Activated CD4-positive, alpha-beta memory T cell treated with anti-CD3 and anti-CD28 coated beads, Interleukin-2, amount 10 ng/mL, durations not matched to agents 7 days and 5 days (primary cell): ENCODE results near the gene TRIM45. TPM values are rescaled to one million over a fixed set of nuclear protein-coding genes. Genes with fewer than 3 reads are reported as not detected.
"Not testable (repeated sequence)": the region's sequence is repeated elsewhere in the genome, so short reads cannot be mapped to it uniquely, and the experiment has no call there.

Experiments used
- CTCF ChIA-PET: fragments of 350-600 bp; sonication (Branson Sonifier 250); formaldehyde crosslinking; loops from one replicate; lab custom pipeline; 2021; ENCODE audit warnings: antibody characterized with exemption, inconsistent platforms; lab: Charles Lee
- POLR2A ChIA-PET: fragments of 350-600 bp; sonication (Branson Sonifier 250); formaldehyde crosslinking; loops from one replicate; lab custom pipeline; 2021; ENCODE audit warnings: antibody characterized with exemption; lab: Charles Lee
- DNase-seq: peaks from one replicate; pipeline ENCODE4 v3.0.0-alpha.2; 2020
- H3K27ac Mint-ChIP-seq: one replicate; pipeline ENCODE4 v1.8.0; 2021; ENCODE audit warnings: mild to moderate bottlenecking, mixed read lengths
- H3K27me3 Mint-ChIP-seq: one replicate; pipeline ENCODE4 v1.8.0; 2021; ENCODE audit warnings: mixed read lengths
- H3K36me3 Mint-ChIP-seq: one replicate; pipeline ENCODE4 v1.8.0; 2021; ENCODE audit warnings: low read depth, mixed read lengths
- H3K4me1 Mint-ChIP-seq: one replicate; pipeline ENCODE4 v1.8.0; 2021; ENCODE audit warnings: mixed read lengths
- H3K4me3 Mint-ChIP-seq: one replicate; pipeline ENCODE4 v1.8.0; 2021; ENCODE audit warnings: mild to moderate bottlenecking, mixed read lengths
- H3K9me3 Mint-ChIP-seq: one replicate; pipeline ENCODE4 v1.8.0; 2021; ENCODE audit warnings: mixed read lengths
- total RNA-seq, 2 experiments: library from RNA; stranded (reverse); gene quantifications; one replicate each; pipeline ENCODE4 v1.2.3, GENCODE V29; 2021

The TRIM45 gene
- total RNA-seq, 2 experiments from 2014 or later = 0.55 to 0.78 TPM

- H3K27me3 Mint-ChIP-seq = peaks cover 22% of the 10 kb centered on the region
- POLR2A ChIA-PET = no interaction called here
Measured at GRCh38 chr1:117123274-117123673, 1.7 kb upstream of the TRIM45 start.

GRCh38 chr1:117122330-117123025 lies 929 bp upstream of the TRIM45 start:
- Mint-ChIP-seq H3K36me3 (no peaks in the 10 kb centered on the region), H3K27me3 (peaks cover 19% of the 10 kb centered on the region), H3K4me3 (peak overlapping the region; percentile 75), H3K4me1 (peaks cover 3% of the 10 kb centered on the region), H3K9me3 (no peaks in the 10 kb centered on the region), H3K27ac (no peak overlapping the region)
- CTCF ChIA-PET = interaction anchor here (0.5 to 1.5 kb wide), 6 partner anchors 8 to 55 kb away, joined by 3 to 4 read pairs (median 4); no protein-coding TSS in a partner anchor
- POLR2A ChIA-PET = interaction anchor here (0.8 kb wide), 2 partner anchors 63 to 807 kb away, joined by 3 to 4 read pairs; partner anchors contain the start of genes GDAP2, TTF2 and WDR3
- DNase-seq = no peak

More at GRCh38 chr1:117123274-117123673, 1.7 kb upstream of the TRIM45 start:
- no peak overlapping the region for H3K4me3 Mint-ChIP-seq
- CTCF ChIA-PET = interaction anchor here (1.4 to 1.5 kb wide), 2 partner anchors 9 to 55 kb away, joined by 4 read pairs; no protein-coding TSS in a partner anchor
- H3K27ac Mint-ChIP-seq = no peak overlapping the region
- no peak for DNase-seq
- H3K4me1 Mint-ChIP-seq = peaks cover 3% of the 10 kb centered on the region
- no peaks in the 10 kb centered on the region for H3K9me3 Mint-ChIP-seq
- H3K36me3 Mint-ChIP-seq = no peaks in the 10 kb centered on the region

GRCh38 chr1:117120774-117121588 lies 568 bp downstream of the TRIM45 start:
- no peak for DNase-seq
- Mint-ChIP-seq H3K4me3 (peak overlapping the region; percentile 75), H3K9me3 (no peaks in the 10 kb centered on the region), H3K27me3 (peaks cover 11% of the 10 kb centered on the region), H3K36me3 (no peaks in the 10 kb centered on the region), H3K4me1 (peaks cover 3% of the 10 kb centered on the region), H3K27ac (no peak overlapping the region)
- ChIA-PET POLR2A (interaction anchor here (1.8 to 2.8 kb wide), 2 partner anchors 11 to 61 kb away, joined by 7 to 11 read pairs; partner anchors contain the start of gene TTF2), CTCF (interaction anchor here (1.2 to 1.9 kb wide), 2 partner anchors 8 to 633 kb away, joined by 4 to 15 read pairs; no protein-coding TSS in a partner anchor)

- H3K27ac Mint-ChIP-seq = not testable (repeated sequence)
- POLR2A ChIA-PET = interaction anchor here (1.8 to 2.8 kb wide), 2 partner anchors 9 to 59 kb away, joined by 7 to 11 read pairs; partner anchors contain the start of gene TTF2
Measured at GRCh38 chr1:117119144-117119543, 2.4 kb downstream of the TRIM45 start.

GRCh38 chr1:117118137-117118536 lies 3.4 kb downstream of the TRIM45 start:
- Mint-ChIP-seq H3K4me3 (no peak overlapping the region), H3K4me1 (peaks cover 3% of the 10 kb centered on the region), H3K27me3 (peaks cover 9% of the 10 kb centered on the region), H3K27ac (no peak overlapping the region), H3K36me3 (no peaks in the 10 kb centered on the region), H3K9me3 (no peaks in the 10 kb centered on the region)
- CTCF ChIA-PET = no interaction called here
- no peak for DNase-seq
- POLR2A ChIA-PET = interaction anchor here (1.2 kb wide), 1 partner anchor 58 kb away, joined by 6 read pairs; the partner anchor contains the start of gene TTF2

More at GRCh38 chr1:117119144-117119543, 2.4 kb downstream of the TRIM45 start:
- not testable (repeated sequence) for H3K9me3 Mint-ChIP-seq, H3K4me1 Mint-ChIP-seq, H3K4me3 Mint-ChIP-seq, DNase-seq, H3K36me3 Mint-ChIP-seq
- peaks cover 11% of the 10 kb centered on the region for H3K27me3 Mint-ChIP-seq
- CTCF ChIA-PET = interaction anchor here (0.9 to 1.3 kb wide), 2 partner anchors 51 to 57 kb away, joined by 3 read pairs; no protein-coding TSS in a partner anchor

- POLR2A ChIA-PET = interaction anchor here (1.2 kb wide), 1 partner anchor 57 kb away, joined by 6 read pairs; the partner anchor contains the start of gene TTF2
- Mint-ChIP-seq H3K4me1 (peaks cover 3% of the 10 kb centered on the region), H3K9me3 (no peaks in the 10 kb centered on the region), H3K36me3 (no peaks in the 10 kb centered on the region), H3K4me3 (no peak overlapping the region), H3K27ac (no peak overlapping the region), H3K27me3 (peaks cover 6% of the 10 kb centered on the region)
- CTCF ChIA-PET = no interaction called here
- DNase-seq = no peak
Measured at GRCh38 chr1:117117697-117118096, 3.9 kb downstream of the TRIM45 start.

- Mint-ChIP-seq H3K4me3 (no peak overlapping the region), H3K36me3 (no peaks in the 10 kb centered on the region), H3K9me3 (no peaks in the 10 kb centered on the region), H3K4me1 (peaks cover 1% of the 10 kb centered on the region), H3K27me3 (peaks cover 5% of the 10 kb centered on the region), H3K27ac (no peak overlapping the region)
- ChIA-PET POLR2A (interaction anchor here (0.7 kb wide), 1 partner anchor 10 kb away, joined by 3 read pairs; no protein-coding TSS in a partner anchor), CTCF (no interaction called here)
- DNase-seq = no peak
Measured at GRCh38 chr1:117116784-117117130, 4.8 kb downstream of the TRIM45 start.

- no peak overlapping the region for H3K27ac Mint-ChIP-seq
- no peak for DNase-seq
- peaks cover 1% of the 10 kb centered on the region for H3K4me1 Mint-ChIP-seq
- H3K9me3 Mint-ChIP-seq = no peaks in the 10 kb centered on the region
- ChIA-PET CTCF (interaction anchor here (2.7 kb wide), 1 partner anchor 13 kb away, joined by 8 read pairs; no protein-coding TSS in a partner anchor), POLR2A (interaction anchor here (0.7 kb wide), 1 partner anchor 10 kb away, joined by 3 read pairs; no protein-coding TSS in a partner anchor)
- peaks cover 5% of the 10 kb centered on the region for H3K27me3 Mint-ChIP-seq
- H3K4me3 Mint-ChIP-seq = no peak overlapping the region
- H3K36me3 Mint-ChIP-seq = no peaks in the 10 kb centered on the region
Measured at GRCh38 chr1:117116090-117116783, 5.3 kb downstream of the TRIM45 start.

GRCh38 chr1:117114877-117115276 lies 6.7 kb downstream of the TRIM45 start:
- H3K9me3 Mint-ChIP-seq = no peaks in the 10 kb centered on the region
- H3K36me3 Mint-ChIP-seq = no peaks in the 10 kb centered on the region
- H3K27me3 Mint-ChIP-seq = no peaks in the 10 kb centered on the region
- POLR2A ChIA-PET = no interaction called here
- peaks cover 3% of the 10 kb centered on the region for H3K4me1 Mint-ChIP-seq
- CTCF ChIA-PET = interaction anchor here (1.2 to 2.7 kb wide), 2 partner anchors 8 to 14 kb away, joined by 4 to 8 read pairs; no protein-coding TSS in a partner anchor
- H3K4me3 Mint-ChIP-seq = no peak overlapping the region
- H3K27ac Mint-ChIP-seq = no peak overlapping the region
- DNase-seq = no peak

- Mint-ChIP-seq H3K4me1 (peaks cover 13% of the 10 kb centered on the region), H3K9me3 (no peaks in the 10 kb centered on the region), H3K27ac (no peak overlapping the region), H3K27me3 (no peaks in the 10 kb centered on the region), H3K36me3 (peaks cover 3% of the 10 kb centered on the region), H3K4me3 (no peak overlapping the region)
- ChIA-PET CTCF (no interaction called here), POLR2A (interaction anchor here (1.1 kb wide), 1 partner anchor 53 kb away, joined by 3 read pairs; the partner anchor contains the start of gene TTF2)
- DNase-seq = no peak
Measured at GRCh38 chr1:117113199-117113598, 8.3 kb downstream of the TRIM45 start.

- Mint-ChIP-seq H3K4me3 (no peak overlapping the region), H3K27ac (no peak overlapping the region), H3K9me3 (no peaks in the 10 kb centered on the region), H3K4me1 (peaks cover 15% of the 10 kb centered on the region), H3K27me3 (no peaks in the 10 kb centered on the region), H3K36me3 (peaks cover 10% of the 10 kb centered on the region)
- CTCF ChIA-PET = interaction anchor here (1.4 kb wide), 1 partner anchor 9 kb away, joined by 3 read pairs; no protein-coding TSS in a partner anchor
- POLR2A ChIA-PET = no interaction called here
- no peak for DNase-seq
Measured at GRCh38 chr1:117112047-117112717, 9.4 kb downstream of the TRIM45 start.
